Vagina (tissue), 2 donors: Measurements from ENCODE around the gene FAM236C.
"Not testable (repeated sequence)": the region's sequence is repeated elsewhere in the genome, so short reads cannot be mapped to it uniquely, and the experiment has no call there.

ENCODE experiments used
- POLR2A ChIP-seq, 2 donors: fragments of 450-650 bp; IDR thresholded peaks; one replicate each; pipeline ENCODE4 v1.6.1; 2017; ENCODE audit warnings: antibody characterized with exemption in 2 of 2, mild to moderate bottlenecking in 2 of 2, moderate library complexity in 2 of 2
- POLR2AphosphoS5 ChIP-seq, 2 donors: sonication (generic); formaldehyde crosslinking; IDR thresholded peaks; one replicate each; pipeline ENCODE4 v1.9.0; 2017; ENCODE audit warnings: antibody characterized with exemption in 2 of 2, mild to moderate bottlenecking in 2 of 2, low read depth in 1 of 2; ENCODE audit not compliant: insufficient read depth in 1 of 2
- TF ChIP-seq, protein P1 (sequence below), 3 experiments: fragments of 450-650 bp in 2 of 3; fragments of 200-600 bp in 1 of 3; sonication (generic) in 1 of 3; IDR thresholded peaks; one replicate each; pipeline ENCODE4 v1.5.1; 2017 to 2019; ENCODE audit warnings: antibody characterized with exemption in 3 of 3, mild to moderate bottlenecking in 2 of 3, moderate library complexity in 2 of 3

DNA sequence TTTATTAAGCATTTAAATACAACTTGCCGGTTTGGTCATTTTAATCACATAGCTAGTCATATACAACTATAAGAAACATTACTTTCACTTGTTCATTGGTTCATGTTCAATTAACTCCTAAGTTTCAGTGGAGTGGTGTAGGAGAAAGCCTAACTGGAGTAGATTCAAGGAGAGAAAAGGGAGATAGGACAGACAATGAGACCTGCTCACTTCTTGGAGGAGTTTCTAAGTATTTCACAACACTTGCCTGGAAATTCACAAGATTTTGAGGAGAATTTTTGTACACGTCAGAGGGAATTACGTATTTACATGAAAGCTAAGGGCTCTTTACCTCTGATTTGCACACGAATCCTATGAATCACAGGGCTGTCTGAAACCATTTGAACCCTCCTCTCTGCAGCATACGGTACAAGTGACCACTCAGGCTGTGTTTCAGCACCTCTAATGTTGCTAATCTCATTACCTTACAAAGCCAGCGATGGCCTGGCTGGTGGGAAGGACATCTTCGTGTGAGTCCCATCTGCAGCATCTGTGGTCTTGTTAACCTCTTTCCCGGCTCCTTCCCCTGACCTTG, 24.6 kb downstream of the FAM236C start:
- TF ChIP-seq, protein P1, sequence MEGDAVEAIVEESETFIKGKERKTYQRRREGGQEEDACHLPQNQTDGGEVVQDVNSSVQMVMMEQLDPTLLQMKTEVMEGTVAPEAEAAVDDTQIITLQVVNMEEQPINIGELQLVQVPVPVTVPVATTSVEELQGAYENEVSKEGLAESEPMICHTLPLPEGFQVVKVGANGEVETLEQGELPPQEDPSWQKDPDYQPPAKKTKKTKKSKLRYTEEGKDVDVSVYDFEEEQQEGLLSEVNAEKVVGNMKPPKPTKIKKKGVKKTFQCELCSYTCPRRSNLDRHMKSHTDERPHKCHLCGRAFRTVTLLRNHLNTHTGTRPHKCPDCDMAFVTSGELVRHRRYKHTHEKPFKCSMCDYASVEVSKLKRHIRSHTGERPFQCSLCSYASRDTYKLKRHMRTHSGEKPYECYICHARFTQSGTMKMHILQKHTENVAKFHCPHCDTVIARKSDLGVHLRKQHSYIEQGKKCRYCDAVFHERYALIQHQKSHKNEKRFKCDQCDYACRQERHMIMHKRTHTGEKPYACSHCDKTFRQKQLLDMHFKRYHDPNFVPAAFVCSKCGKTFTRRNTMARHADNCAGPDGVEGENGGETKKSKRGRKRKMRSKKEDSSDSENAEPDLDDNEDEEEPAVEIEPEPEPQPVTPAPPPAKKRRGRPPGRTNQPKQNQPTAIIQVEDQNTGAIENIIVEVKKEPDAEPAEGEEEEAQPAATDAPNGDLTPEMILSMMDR (IDR thresholded peaks at IDR 0.05): not testable (repeated sequence)
- not testable (repeated sequence) for TF ChIP-seq POLR2A (IDR thresholded peaks at IDR 0.05); POLR2AphosphoS5 (IDR thresholded peaks at IDR 0.05; ENCODE audit: insufficient read depth in 1 of 2, low read depth in 1 of 2)
